NCI-H69 (cell line): ENCODE results near the gene ENPP4.
"Not testable (repeated sequence)": the region's sequence is repeated elsewhere in the genome, so short reads cannot be mapped to it uniquely, and the experiment has no call there.

Source experiments
- DNase-seq: peaks from one replicate; lab custom pipeline; 2025; lab: John Stamatoyannopoulos, UW

The ENPP4 gene, protein sequence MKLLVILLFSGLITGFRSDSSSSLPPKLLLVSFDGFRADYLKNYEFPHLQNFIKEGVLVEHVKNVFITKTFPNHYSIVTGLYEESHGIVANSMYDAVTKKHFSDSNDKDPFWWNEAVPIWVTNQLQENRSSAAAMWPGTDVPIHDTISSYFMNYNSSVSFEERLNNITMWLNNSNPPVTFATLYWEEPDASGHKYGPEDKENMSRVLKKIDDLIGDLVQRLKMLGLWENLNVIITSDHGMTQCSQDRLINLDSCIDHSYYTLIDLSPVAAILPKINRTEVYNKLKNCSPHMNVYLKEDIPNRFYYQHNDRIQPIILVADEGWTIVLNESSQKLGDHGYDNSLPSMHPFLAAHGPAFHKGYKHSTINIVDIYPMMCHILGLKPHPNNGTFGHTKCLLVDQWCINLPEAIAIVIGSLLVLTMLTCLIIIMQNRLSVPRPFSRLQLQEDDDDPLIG

GRCh38 chr6:46129629-46130511, at the start of gene ENPP4:
Gene ENPP4, plus strand, starts transcription at chr6:46129989. Its CDS starts 9,595 bp downstream, at chr6:46139584.
- peak; percentile 98 for DNase-seq

- DNase-seq, result no peak
These were observed 49.7 kb upstream of the ENPP4 start for GRCh38 chr6:46080111-46080510.

DNA sequence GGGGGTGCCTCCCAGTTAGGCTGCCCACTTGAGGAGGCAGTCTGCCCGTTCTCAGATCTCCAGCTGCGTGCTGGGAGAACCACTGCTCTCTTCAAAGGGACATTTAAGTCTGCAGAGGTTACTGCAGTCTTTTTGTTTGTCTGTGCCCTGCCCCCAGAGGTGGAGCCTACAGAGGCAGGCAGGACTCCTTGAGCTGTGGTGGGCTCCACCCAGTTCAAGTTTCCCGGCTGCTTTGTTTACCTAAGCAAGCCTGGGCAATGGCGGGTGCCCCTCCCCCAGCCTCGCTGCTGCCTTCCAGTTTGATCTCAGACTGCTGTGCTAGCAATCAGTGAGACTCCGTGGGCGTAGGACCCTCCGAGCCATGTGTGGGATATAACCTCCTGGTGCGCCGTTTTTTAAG, 44.1 kb upstream of the ENPP4 start:
- DNase-seq, result not testable (repeated sequence)

DNA sequence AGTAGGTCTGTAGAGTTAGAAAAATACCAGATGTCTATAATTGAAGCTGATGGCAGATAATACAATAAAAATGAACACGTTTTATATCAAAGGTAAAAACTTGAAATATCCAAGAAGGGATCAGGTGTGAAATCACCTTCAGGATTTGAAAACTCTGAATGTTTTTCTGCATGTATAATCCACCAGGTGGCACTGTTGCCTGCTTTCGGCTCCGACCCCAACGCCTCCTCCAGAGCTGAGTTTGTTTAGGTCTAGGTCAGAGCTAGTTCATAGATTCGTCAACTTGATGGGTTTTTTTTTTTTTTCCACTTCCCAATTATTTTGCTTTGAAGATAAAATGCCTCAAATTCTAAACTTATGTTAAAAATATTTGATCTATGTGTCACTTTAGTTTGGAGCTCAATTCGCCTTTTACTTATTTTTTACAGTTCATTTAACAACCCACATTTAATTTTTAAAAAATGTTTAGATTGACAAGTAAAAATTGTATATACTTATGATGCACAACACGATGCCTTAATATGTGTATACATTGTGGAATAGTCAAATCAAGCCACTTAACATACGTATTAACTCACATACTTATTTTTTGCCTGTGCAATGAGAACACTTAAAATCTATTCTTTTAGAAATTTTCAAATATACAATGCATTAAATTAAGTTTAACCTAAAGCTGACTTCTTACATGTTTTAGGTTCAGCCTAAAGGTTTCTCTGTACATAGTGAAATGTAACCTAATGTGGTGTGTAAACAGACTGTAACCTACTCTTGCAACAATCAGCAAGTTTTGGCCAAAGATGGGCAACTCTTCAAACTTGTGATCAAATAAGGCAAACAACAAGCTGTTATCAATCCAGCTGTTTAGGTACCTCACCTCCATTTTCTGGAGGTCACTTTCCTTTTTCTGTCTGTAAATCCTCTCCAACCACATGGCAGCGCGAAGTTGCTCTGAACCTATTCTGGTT, 39.4 kb upstream of the ENPP4 start:
- peak; percentile 77 for DNase-seq

DNA sequence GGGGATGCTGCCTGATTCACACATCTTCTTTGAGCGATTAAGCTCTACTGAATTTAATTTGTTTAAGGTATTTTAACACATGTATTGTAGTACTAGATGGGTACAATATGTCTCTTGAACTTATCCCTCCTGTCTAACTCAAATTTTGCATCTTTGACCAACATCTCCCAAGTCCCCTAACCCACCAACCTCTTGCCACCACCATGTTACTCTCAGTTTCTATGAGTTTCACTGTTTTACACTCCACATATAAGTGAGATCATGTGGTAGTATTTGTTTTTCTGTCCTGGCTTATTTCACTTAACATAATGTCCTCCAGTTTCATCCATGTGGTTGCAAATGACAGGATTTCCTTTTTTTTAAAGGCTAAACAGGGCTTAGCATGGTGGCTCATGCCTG, 38.7 kb upstream of the ENPP4 start:
- no peak for DNase-seq

DNA sequence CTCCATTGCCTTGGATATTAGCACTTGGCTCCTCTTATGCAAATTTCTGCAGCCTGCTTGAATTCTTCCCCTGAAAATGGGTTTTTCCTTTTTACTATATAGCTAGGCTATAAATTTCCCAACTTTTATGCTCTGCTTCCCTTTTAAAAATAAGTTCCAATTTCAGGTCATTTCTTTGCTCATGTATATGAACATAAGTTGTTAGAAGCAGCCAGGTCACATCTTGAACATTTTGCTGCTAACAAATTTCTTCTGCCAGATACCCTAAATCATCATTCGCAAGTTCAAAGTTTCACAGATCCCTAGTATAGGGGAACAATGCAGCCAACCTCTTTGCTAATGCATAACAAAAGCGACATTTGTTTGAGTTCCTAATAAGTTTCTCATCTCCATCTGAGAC, 34.5 kb upstream of the ENPP4 start:
- no peak for DNase-seq

DNA sequence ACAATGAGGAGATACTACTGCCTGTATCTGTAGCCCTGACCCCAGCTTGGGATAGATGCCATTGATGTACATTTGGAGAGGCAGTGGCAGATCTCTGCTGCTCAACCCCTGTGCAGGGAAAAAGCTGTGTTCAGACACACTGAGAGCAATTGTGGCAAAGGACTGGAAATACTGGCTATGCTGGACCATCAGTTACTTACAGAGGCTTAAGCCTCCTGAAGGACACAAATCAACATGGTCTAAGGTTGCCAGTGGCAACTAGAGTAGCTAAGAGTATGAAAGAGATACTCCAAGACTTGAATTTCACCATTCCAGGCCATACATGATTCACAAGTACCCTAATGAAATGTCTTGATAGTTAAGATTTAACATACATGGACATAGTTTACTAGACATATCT, 32.4 kb upstream of the ENPP4 start:
- no peak for DNase-seq

DNA sequence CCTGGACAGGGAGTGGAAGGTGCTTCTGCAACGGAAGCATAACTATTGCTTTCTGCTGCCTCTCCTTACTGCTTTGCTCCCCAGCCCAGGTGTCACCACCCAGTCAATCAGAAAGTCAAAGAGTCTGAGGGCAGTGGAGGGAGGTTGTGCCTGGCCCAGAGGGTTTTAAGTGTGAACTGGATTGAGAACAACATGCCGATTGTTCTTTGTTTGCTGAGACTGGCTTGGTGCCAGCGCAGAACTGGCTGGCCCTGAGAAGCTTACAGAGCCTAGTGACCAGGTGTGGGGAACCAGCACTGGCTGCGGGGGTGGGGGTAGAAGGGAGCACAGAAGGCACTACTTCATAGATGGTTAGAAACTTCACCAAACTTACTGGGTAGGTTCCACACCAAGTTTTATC, 31.1 kb upstream of the ENPP4 start:
- DNase-seq, result peak; percentile 93

DNA sequence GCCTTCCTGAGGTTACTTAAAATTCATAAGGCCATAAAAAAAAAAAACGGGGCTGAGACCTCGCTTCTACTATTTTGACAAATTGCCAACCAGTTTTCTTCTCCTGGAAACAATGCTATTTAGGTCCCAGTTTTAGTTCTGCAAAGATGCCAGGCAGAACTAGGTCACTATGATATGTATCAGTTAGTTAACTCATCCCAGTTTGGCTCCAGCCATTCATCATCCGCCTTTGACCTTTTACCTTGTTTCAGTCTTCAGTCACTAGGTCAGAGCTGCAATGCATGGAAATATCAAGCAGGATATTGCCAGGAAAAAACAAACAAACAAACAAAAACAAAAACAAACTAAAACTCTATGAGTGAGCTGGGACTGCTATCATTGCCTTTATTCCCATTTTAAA, 29.8 kb upstream of the ENPP4 start:
- DNase-seq, result no peak

DNA sequence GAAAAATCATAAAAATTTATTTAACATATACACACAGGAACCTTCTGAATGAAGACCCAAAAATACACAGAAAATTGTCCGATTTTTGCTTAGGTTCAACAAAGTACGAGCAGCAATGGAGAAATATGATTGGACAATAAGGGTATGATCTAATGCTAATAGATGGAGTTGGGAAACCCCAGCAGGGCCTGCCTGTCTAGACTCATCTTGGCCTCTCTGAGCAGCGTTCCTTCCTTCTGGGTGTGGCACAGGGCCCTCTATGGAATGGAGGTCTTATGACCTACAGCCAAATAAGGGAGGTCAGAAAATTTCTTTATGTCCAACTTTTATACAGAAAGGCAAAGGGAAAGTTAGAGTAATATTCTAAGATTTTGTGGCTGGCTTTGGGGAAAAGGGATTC, 27.7 kb upstream of the ENPP4 start:
- DNase-seq, result no peak

DNA sequence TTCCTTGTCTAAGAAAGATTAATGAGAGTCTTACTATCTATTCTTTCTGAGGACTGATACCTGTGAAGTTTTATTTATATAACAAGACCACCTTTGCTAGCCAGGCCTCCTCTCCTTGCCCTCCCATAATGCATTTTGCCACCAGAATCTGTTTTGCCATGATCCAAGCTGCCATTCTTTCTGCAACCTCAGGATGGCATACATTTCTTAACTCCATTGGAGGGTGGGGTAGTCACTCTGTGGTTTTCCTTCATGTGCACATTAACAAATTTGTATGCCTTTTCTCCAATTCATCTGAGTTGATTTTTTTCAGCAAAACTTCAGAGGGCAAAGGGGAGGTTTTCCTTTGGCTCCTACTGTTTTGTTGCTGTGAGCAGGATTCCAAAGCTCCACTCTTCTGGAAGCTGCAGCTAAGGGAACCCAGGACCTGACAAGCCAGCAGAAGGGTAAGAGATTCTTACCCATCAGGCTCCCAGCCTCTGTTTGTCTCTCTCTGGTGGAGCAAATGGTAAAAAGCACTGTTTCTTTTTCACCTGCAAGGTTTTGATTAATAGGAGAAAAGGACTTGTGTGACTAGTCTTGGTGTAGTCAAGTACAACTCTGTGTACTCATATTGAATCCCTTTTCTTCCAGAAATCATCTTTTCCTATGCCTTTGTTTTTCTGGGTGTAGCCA, 26.2 kb upstream of the ENPP4 start:
- DNase-seq, result peak; percentile 60

DNA sequence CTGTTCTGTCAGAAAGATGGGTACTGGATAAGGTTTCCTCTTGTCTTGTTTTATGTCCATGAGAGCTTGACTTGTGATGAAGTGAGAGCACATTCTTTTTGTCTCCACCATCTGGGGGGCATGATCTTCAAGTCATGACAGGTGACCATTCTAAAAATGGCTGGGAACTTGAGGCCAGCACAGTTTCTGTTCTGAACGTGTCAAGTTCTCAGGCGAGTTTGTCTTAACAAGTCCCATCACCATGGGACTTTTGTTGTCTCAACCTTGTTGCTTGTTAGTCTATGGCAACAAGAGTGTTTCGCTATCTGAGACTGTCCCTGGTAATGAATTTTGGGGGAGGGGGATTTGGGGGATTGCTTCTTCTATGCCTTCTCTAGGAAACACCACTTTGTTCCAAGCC, 25.6 kb upstream of the ENPP4 start:
- no peak for DNase-seq

GRCh38 chr6:46105568-46105967, 24.2 kb upstream of the ENPP4 start:
- peak; percentile 17 for DNase-seq

- DNase-seq, result peak; percentile 96
These were observed 16.4 kb upstream of the ENPP4 start for GRCh38 chr6:46113370-46113769.

- DNase-seq, result no peak
These were observed 14.2 kb upstream of the ENPP4 start for GRCh38 chr6:46115634-46116033.

DNA sequence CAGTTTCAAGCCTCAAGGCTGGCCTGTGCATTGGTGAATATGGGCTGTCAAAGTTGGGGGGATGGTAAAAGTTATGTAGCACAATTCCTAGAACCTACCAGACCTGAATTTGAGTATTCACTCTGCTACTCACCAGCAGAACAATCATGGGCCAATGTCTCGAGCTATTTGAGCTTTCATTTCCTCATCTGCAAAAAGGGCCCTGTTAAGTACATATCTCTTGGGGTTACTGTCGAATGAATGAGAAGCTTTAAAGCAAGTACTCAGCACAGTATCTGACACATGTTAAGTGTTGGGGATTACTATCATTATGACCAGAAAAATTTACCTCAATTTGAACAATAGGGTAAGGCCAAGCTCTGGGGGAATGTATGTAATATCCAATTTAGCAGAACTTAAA, 13.5 kb upstream of the ENPP4 start:
- DNase-seq, result no peak

DNA sequence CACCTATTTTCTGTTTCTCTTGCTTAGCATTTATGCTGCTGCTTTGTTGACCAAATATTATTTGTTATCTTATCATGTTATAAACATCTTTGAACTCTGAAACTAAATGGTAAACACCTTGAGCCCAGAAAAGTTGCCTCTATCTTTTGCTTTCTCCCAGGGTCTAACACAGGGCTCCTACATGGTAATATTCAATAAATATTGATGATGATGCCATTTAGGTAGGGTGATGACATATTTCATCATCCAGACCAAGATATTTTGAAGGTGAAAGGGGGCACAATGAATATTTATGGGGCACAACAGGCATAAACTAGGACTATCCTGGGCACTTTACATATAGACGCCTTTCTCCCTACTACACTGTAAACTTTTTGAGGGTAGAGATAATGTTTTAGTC, 11.6 kb upstream of the ENPP4 start:
- no peak for DNase-seq

GRCh38 chr6:46118836-46119235, 11.0 kb upstream of the ENPP4 start:
- DNase-seq, result no peak

- not testable (repeated sequence) for DNase-seq
These were observed 10.1 kb upstream of the ENPP4 start for GRCh38 chr6:46119679-46120078.

DNA sequence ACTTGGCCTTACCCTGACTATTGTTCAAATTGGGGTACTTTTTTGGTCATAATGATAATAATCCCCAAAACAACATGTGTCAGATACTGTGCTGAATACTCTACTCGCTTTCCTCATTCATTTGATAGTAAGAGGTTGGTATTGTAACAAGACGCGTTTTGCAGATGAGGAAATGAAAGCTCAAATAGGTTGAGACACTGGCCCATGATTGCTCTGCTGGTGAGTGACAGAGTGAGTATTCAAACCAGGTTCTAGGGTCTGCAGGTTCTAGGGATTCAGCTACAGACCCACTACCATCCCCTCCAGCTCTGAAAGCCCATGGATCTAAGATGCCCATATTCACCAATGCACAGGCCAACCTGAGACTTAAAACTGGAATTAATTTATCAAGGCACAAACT, 1.3 kb upstream of the ENPP4 start:
- DNase-seq, result peak; percentile 31

DNA sequence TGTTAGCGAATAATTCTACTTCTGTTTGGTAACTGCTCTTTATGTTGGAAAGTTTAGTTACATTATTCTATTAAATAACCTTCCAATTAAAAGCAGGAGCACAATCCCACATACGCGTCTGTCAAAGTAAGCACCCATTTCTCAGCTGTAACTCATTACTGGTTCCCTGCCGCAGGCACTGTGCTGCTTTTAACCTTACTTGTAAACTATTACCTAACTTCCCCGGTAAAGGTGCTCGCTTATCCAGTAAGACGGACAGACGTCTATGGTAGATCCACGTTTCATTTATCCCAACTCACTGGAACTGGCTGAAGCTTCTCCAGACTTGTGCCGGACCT, 529 bp upstream of the ENPP4 start:
- no peak for DNase-seq
